NT2/D1 (cell line): ENCODE data around the gene MS4A10.

Source experiments
- DNase-seq: peaks from one replicate; pipeline ENCODE4 v3.0.0-alpha.2; 2011; ENCODE audit warnings: low read depth, low spot score
- H3K27me3 ChIP-seq: 2 replicates; pipeline ENCODE4 v1.6.0; 2011; ENCODE audit warnings: mild to moderate bottlenecking; ENCODE audit not compliant: insufficient read length, insufficient read depth
- H3K36me3 ChIP-seq: 2 replicates; pipeline ENCODE4 v1.6.1; 2011; ENCODE audit warnings: mild to moderate bottlenecking, low read length, mixed read lengths; ENCODE audit not compliant: insufficient read depth, insufficient read length
- H3K4me1 ChIP-seq: 2 replicates; pipeline ENCODE4 v1.5.1; 2011; ENCODE audit not compliant: insufficient read depth, insufficient read length
- H3K4me3 ChIP-seq: 2 replicates; pipeline ENCODE4 v1.5.1; 2011; ENCODE audit warnings: low read depth; ENCODE audit not compliant: insufficient read length
- H3K9ac ChIP-seq: 2 replicates; pipeline ENCODE4 v1.6.0; 2011; ENCODE audit warnings: low read depth; ENCODE audit not compliant: insufficient read length
- H3K9me3 ChIP-seq: 2 replicates; pipeline ENCODE4 v1.5.1; 2011; ENCODE audit warnings: mild to moderate bottlenecking, low read length; ENCODE audit not compliant: insufficient read depth
- SUZ12 ChIP-seq: IDR thresholded peaks from 2 replicates; pipeline ENCODE4 v1.6.1; 2011; ENCODE audit not compliant: insufficient read length, insufficient read depth; ENCODE audit errors: extremely low read depth
- YY1 ChIP-seq: IDR thresholded peaks from 2 replicates; pipeline ENCODE4 v1.6.1; 2011; ENCODE audit not compliant: insufficient read length, insufficient read depth
- ZNF274 ChIP-seq: IDR thresholded peaks from 2 replicates; pipeline ENCODE4 v1.6.1; 2011; ENCODE audit warnings: mild to moderate bottlenecking, low read depth, low read length

The MS4A10 gene

DNA sequence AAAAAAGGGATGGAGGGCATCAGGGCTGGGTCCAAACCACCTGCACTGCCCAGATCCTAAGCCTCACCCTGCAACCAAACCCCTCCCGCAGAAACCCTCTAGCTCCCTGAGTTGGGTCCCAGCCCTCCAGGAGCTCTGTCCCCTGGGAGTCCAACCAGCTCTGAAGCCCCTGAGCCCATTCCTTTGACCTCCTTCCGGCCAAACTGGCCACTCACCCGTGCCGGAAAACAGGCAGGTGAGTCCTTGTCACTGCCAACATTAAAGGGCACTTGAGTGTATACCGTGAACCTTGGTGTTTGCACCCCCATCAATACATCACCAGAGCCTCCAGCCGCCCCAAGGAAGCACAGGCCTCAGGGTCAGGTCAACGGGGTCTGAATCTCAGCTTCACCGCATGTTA is 16.9 kb upstream of the MS4A10 start:
- no peak for DNase-seq
- no peak overlapping the region for H3K9ac ChIP-seq
- TF ChIP-seq YY1 = no peak
- TF ChIP-seq ZNF274 = no peak
- H3K36me3 ChIP-seq = no peaks in the 10 kb centered on the region
- H3K4me3 ChIP-seq = no peak overlapping the region
- H3K9me3 ChIP-seq = no peaks in the 10 kb centered on the region
- no peaks in the 10 kb centered on the region for H3K27me3 ChIP-seq
- peaks cover 2% of the 10 kb centered on the region for H3K4me1 ChIP-seq

DNA sequence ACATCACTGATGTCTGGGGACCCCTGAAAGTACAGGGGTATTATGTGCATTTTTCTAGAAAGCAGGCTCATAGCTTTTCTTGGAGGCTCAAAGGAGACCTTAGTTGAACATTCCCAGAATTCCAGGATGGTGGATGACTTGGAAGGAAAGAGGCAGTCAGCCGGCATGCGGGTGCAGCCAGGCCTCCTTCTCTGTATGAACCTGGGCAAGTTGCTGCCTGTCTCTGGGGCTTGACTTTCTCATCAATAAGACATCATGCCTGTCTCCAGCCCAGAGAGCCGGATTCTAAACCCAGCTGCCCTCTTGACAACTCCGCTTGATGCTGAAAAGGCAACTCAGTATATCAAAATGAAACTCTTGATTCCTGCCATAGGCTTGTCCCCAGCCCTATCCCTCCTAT is 15.9 kb upstream of the MS4A10 start:
- H3K9me3 ChIP-seq = no peaks in the 10 kb centered on the region
- H3K4me3 ChIP-seq = no peak overlapping the region
- peaks cover 2% of the 10 kb centered on the region for H3K4me1 ChIP-seq
- H3K27me3 ChIP-seq = no peaks in the 10 kb centered on the region
- no peaks in the 10 kb centered on the region for H3K36me3 ChIP-seq
- DNase-seq = no peak
- no peak overlapping the region for H3K9ac ChIP-seq
- TF ChIP-seq SUZ12 (no peak), YY1 (no peak), ZNF274 (no peak)

DNA sequence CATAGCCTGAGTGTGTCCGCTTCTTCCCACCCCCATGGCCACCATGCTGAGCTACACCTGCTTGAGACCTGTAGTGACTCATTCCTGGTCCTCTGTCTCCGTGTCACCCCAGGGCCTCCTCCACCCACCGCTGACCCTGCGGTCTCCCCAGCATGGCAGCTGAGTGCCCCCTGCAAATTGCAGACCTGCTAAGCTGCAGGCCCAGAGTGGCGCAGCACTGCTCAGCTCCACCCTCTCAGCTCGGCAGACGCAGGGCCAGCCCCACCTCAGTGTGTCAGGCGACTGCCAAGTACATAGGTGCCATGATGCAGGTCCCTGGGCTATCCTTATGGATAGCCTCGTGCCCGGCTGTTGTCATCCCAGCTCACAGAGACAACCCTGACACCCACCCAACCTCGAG is 15.3 kb upstream of the MS4A10 start:
- TF ChIP-seq SUZ12 = no peak
- TF ChIP-seq YY1 = no peak
- TF ChIP-seq ZNF274 = no peak
- no peak overlapping the region for H3K9ac ChIP-seq
- no peaks in the 10 kb centered on the region for H3K9me3 ChIP-seq
- peaks cover 2% of the 10 kb centered on the region for H3K4me1 ChIP-seq
- no peaks in the 10 kb centered on the region for H3K36me3 ChIP-seq
- H3K4me3 ChIP-seq = no peak overlapping the region
- no peaks in the 10 kb centered on the region for H3K27me3 ChIP-seq
- no peak for DNase-seq

DNA sequence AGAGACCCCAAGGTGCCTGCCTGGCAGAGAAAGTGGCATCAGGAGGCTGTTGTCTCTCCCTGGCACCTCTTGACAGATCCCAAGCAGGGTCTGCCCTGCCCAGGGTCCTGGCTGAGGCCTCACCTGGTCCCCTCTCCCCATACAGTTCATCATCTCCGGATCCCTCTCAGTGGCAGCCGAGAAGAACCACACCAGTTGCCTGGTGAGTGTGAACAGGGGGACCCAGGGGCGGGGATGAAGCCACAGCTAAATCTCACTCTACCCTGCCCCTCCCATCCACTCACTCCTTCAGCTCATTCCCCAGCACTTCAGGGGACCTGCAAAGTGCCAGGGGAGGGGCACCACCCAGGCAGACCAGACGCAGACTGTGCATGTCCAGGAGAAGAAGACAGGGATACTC is 14.0 kb upstream of the MS4A10 start:
- TF ChIP-seq ZNF274 (no peak), SUZ12 (no peak), YY1 (no peak)
- H3K4me3 ChIP-seq = no peak overlapping the region
- no peaks in the 10 kb centered on the region for H3K27me3 ChIP-seq
- H3K36me3 ChIP-seq = no peaks in the 10 kb centered on the region
- H3K9ac ChIP-seq = no peak overlapping the region
- H3K4me1 ChIP-seq = peaks cover 6% of the 10 kb centered on the region
- no peaks in the 10 kb centered on the region for H3K9me3 ChIP-seq
- DNase-seq = no peak

DNA sequence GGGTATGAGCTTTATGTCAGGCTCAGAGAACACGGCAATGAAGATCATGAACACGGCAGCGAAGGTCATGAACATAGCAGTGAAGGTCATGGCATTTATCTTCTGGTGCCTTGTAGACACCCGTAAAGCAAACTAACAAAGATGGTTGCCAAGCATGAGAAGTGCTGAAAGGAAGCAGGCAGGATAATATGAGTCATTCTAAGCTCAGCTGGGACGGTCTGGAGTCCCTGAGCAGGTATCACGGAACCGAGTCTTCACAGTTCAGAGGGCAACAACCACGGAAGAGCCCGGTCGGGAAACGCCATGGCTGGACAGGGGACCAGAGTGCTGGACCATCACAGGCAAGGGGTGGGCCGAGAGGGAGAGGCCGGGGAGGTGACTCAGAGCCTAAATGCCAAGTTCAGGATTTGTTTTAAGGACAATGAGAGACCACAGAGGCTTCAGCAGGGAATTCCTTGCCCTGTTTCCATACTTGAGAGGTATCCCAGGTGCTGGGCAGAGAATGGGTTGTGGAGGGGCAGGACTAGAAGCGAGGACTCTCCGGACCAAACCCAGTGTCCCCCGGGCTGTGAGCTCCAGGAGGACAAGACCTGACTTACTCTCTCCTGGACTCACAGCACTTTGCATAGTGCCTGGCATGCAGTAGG is 13.1 kb upstream of the MS4A10 start:
- no peak overlapping the region for H3K9ac ChIP-seq
- no peak for TF ChIP-seq YY1
- TF ChIP-seq SUZ12 = no peak
- TF ChIP-seq ZNF274 = no peak
- H3K4me3 ChIP-seq = no peak overlapping the region
- H3K27me3 ChIP-seq = no peaks in the 10 kb centered on the region
- H3K36me3 ChIP-seq = no peaks in the 10 kb centered on the region
- peaks cover 5% of the 10 kb centered on the region for H3K4me1 ChIP-seq
- DNase-seq = no peak
- H3K9me3 ChIP-seq = no peaks in the 10 kb centered on the region

DNA sequence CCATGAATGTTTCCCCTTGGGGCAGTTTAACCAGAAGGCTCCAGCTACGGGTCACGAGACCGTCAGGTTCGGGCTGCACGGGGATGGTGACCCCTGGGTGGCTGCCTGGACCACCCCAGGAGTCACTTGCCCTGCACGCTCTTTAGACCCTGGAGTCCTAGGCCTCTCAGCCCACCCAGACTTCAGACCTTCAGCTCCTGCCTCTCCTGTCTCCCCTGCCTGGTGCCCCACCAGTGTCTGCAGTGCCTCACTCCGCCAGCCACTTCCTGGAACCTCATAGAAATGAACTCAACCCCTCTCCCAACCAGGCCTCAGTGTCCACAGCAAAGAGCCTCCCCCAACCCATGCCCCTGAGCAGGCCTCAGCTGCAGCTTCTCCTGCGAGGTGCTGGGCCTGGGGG is 12.5 kb upstream of the MS4A10 start:
- Histone ChIP-seq H3K36me3 (no peaks in the 10 kb centered on the region), H3K9me3 (no peaks in the 10 kb centered on the region), H3K4me1 (peaks cover 4% of the 10 kb centered on the region), H3K4me3 (no peak overlapping the region), H3K9ac (no peak overlapping the region), H3K27me3 (no peaks in the 10 kb centered on the region)
- no peak for DNase-seq
- TF ChIP-seq SUZ12 = no peak
- no peak for TF ChIP-seq ZNF274
- no peak for TF ChIP-seq YY1

DNA sequence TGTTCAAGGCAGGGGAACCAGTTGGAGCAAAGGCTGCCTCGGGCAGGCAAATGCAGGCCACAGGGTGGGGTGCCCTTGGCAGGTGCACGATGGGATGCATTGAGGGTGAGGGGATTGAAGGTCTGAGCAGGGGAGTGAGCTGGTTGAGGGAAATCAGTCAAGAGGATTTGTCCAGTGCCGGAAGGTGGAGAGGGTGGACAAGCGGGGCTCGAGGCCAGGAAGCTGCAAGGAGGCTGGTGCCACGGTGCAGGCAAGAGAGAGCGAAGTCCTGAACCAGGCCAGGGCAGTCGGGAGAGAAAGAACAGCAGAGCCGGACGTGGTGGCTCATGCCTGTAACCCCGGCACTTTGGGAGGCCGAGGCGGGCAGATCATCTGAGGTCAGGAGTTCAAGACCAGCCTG is 10.4 kb upstream of the MS4A10 start:
- no peaks in the 10 kb centered on the region for H3K9me3 ChIP-seq
- no peak overlapping the region for H3K9ac ChIP-seq
- H3K4me3 ChIP-seq = no peak overlapping the region
- no peaks in the 10 kb centered on the region for H3K36me3 ChIP-seq
- no peak for DNase-seq
- peaks cover 4% of the 10 kb centered on the region for H3K4me1 ChIP-seq
- TF ChIP-seq SUZ12 (no peak), ZNF274 (no peak), YY1 (no peak)
- no peaks in the 10 kb centered on the region for H3K27me3 ChIP-seq
